IMR-90 (cell line): ENCODE results near the gene SLC44A1. TPM values are rescaled to one million over a fixed set of nuclear protein-coding genes. Genes with fewer than 3 reads are reported as not detected.
A peak's percentile ranks its signal among the peaks of the same experiment; 100 is the strongest.

Source experiments
- ATAC-seq: fragments of 200-7000 bp; cut with Tn5 transposase; 2 replicates; pipeline ENCODE4 v1.9.1; 2020; ENCODE audit warnings: low read depth, mild to moderate bottlenecking, moderate library complexity
- BruUV-seq: library from RNA; stranded (reverse); fragments of 400-500 nt; replicated peaks from 2 replicates; lab custom pipeline; 2021; lab: Mats Ljungman, UMichigan
- CTCF ChIA-PET: fragments of 300-600 bp; formaldehyde crosslinking; extraction: SDS; loops from one replicate; lab custom pipeline; 2021; ENCODE audit warnings: antibody characterized with exemption; lab: Yijun Ruan, JAX
- POLR2A ChIA-PET: fragments of 300-600 bp; sonication (Branson Sonifier 250); formaldehyde crosslinking; loops from one replicate; lab custom pipeline; 2022; ENCODE audit warnings: antibody characterized with exemption; ENCODE audit not compliant: unreplicated experiment; lab: Charles Lee
- DNase-seq: peaks from one replicate; pipeline ENCODE4 v3.0.0; 2013
- H2AFZ ChIP-seq: replicated peaks from 2 replicates; pipeline ENCODE3; 2013; ENCODE audit warnings: low read length, mild to moderate bottlenecking; ENCODE audit not compliant: poor library complexity
- H2AK5ac ChIP-seq: 2 replicates; pipeline ENCODE4 v1.6.1; 2013; ENCODE audit warnings: low read depth, low read length, inconsistent platforms
- H2AK9ac ChIP-seq: replicated peaks from 2 replicates; pipeline ENCODE3; 2013; ENCODE audit warnings: mild to moderate bottlenecking, low read depth, low read length, moderate library complexity; ENCODE audit not compliant: poor library complexity
- H2BK120ac ChIP-seq: 2 replicates; pipeline ENCODE4 v1.6.1; 2013; ENCODE audit warnings: low read depth, low read length, inconsistent platforms
- H2BK15ac ChIP-seq: 3 replicates; pipeline ENCODE4 v1.6.1; 2013; ENCODE audit warnings: low read depth, low read length, inconsistent platforms
- H2BK20ac ChIP-seq: 2 replicates; pipeline ENCODE4 v1.6.1; 2013; ENCODE audit warnings: low read depth, mild to moderate bottlenecking, inconsistent platforms, low read length, moderate library complexity
- H2BK5ac ChIP-seq: 2 replicates; pipeline ENCODE4 v1.6.1; 2013; ENCODE audit warnings: mild to moderate bottlenecking, low read depth, low read length, inconsistent platforms; ENCODE audit not compliant: poor library complexity, severe bottlenecking
- H3K14ac ChIP-seq: replicated peaks from 2 replicates; pipeline ENCODE4 v1.6.1; 2013; ENCODE audit warnings: low read depth, low read length, inconsistent platforms
- H3K18ac ChIP-seq: 2 replicates; pipeline ENCODE4 v1.6.1; 2013; ENCODE audit warnings: low read depth, low read length, control low read depth
- H3K23ac ChIP-seq: 2 replicates; pipeline ENCODE4 v1.6.1; 2013; ENCODE audit warnings: low read depth, low read length, inconsistent platforms
- H3K27ac ChIP-seq: 2 replicates; pipeline ENCODE4 v1.5.1; 2013; ENCODE audit warnings: mild to moderate bottlenecking, control low read depth, low read length; ENCODE audit not compliant: insufficient read depth
- H3K27me3 ChIP-seq: 2 replicates; pipeline ENCODE4 v1.6.1; 2013; ENCODE audit warnings: low read length; ENCODE audit not compliant: control insufficient read depth, insufficient read depth
- H3K36me3 ChIP-seq: 2 replicates; pipeline ENCODE4 v1.6.1; 2013; ENCODE audit warnings: low read length, mixed read lengths; ENCODE audit not compliant: control insufficient read depth, insufficient read depth
- H3K4ac ChIP-seq: 2 replicates; pipeline ENCODE4 v1.6.1; 2013; ENCODE audit warnings: low read depth, low read length, inconsistent platforms
- H3K4me1 ChIP-seq: 2 replicates; pipeline ENCODE4 v1.6.1; 2013; ENCODE audit warnings: low read length, mixed read lengths; ENCODE audit not compliant: control insufficient read depth, insufficient read depth
- H3K4me2 ChIP-seq: 2 replicates; pipeline ENCODE4 v1.6.1; 2013; ENCODE audit warnings: low read depth, mild to moderate bottlenecking, control low read depth, low read length, moderate library complexity
- H3K4me3 ChIP-seq: 2 replicates; pipeline ENCODE4 v1.5.1; 2013; ENCODE audit warnings: low read depth, mild to moderate bottlenecking, control low read depth, low read length, moderate library complexity; ENCODE audit not compliant: insufficient read depth
- H3K56ac ChIP-seq: 2 replicates; pipeline ENCODE4 v1.6.1; 2013; ENCODE audit warnings: low read length, inconsistent platforms; ENCODE audit not compliant: insufficient read depth; ENCODE audit errors: extremely low read depth
- H3K79me1 ChIP-seq, 2 experiments: 2 replicates each; pipeline ENCODE4 v1.6.1; 2013; ENCODE audit warnings: low read length in 2 of 2, inconsistent platforms in 1 of 2, low read depth in 1 of 2
- H3K9ac ChIP-seq: 2 replicates; pipeline ENCODE4 v1.6.1; 2013; ENCODE audit warnings: low read depth, low read length, control low read depth
- H3K9me1 ChIP-seq: 2 replicates; pipeline ENCODE4 v1.6.1; 2013; ENCODE audit warnings: low read length, inconsistent platforms; ENCODE audit not compliant: insufficient read depth
- H3K9me3 ChIP-seq: 2 replicates; pipeline ENCODE4 v1.6.1; 2013; ENCODE audit warnings: low read length; ENCODE audit not compliant: control insufficient read depth, insufficient read depth
- H4K20me1 ChIP-seq: 2 replicates; pipeline ENCODE4 v1.6.1; 2013; ENCODE audit warnings: low read length, inconsistent platforms; ENCODE audit not compliant: insufficient read depth
- H4K5ac ChIP-seq: 2 replicates; pipeline ENCODE4 v1.6.1; 2013; ENCODE audit warnings: mild to moderate bottlenecking, low read depth, low read length, control low read depth
- H4K8ac ChIP-seq, 2 experiments: 2 replicates each; pipeline ENCODE4 v1.6.1; 2013; ENCODE audit warnings: low read depth in 2 of 2, low read length in 2 of 2, control low read depth in 1 of 2, inconsistent platforms in 1 of 2
- H4K91ac ChIP-seq: 2 replicates; pipeline ENCODE4 v1.6.1; 2013; ENCODE audit warnings: low read depth, low read length, inconsistent platforms; ENCODE audit not compliant: insufficient read depth
- BHLHE40 ChIP-seq: fragments of 150-350 bp; IDR thresholded peaks from 2 replicates; pipeline ENCODE4 v1.6.1; 2016; ENCODE audit warnings: mild to moderate bottlenecking, low read depth, low read length
- MAZ ChIP-seq: IDR thresholded peaks from 2 replicates; pipeline ENCODE4 v1.6.1; 2012; ENCODE audit warnings: low read depth, mild to moderate bottlenecking, low read length, improper control_type of control experiment, moderate library complexity, borderline replicate concordance
- MXI1 ChIP-seq: IDR thresholded peaks from 2 replicates; pipeline ENCODE4 v1.6.1; 2012; ENCODE audit warnings: low read depth, mild to moderate bottlenecking, low read length, moderate library complexity, borderline replicate concordance
- NFE2L2 ChIP-seq: fragments of 150-350 bp; IDR thresholded peaks from 2 replicates; pipeline ENCODE4 v1.6.1; 2016; ENCODE audit warnings: low read depth, mild to moderate bottlenecking, low read length
- RAD21 ChIP-seq: IDR thresholded peaks from 2 replicates; pipeline ENCODE4 v1.6.1; 2012; ENCODE audit warnings: low read length, improper control_type of control experiment
- WGBS, 2 experiments: methylation state at CpG; one replicate each; pipeline versions ENCODE4 v1.1.5 to v1.1.7; 2013; ENCODE audit warnings: missing lambda C conversion rate in 2 of 2; ENCODE audit not compliant: insufficient read length in 1 of 2; ENCODE audit errors: extremely low coverage in 2 of 2; 5-methylcytosine and 5-hydroxymethylcytosine counted together
- dilution Hi-C: fragments of 300-500 bp; cut with HindIII; formaldehyde crosslinking; loops from one replicate; pipeline ENCODE4 v1.14.3; 2018; ENCODE audit warnings: low sequenced_read_pairs; ENCODE audit not compliant: unreplicated experiment
- in situ Hi-C: fragments of 300-500 bp; cut with MboI; formaldehyde crosslinking; loops from 3 replicates; pipeline ENCODE4 v1.14.3; 2019; ENCODE audit warnings: low sequenced_read_pairs, inconsistent platforms, mixed read lengths
- intact Hi-C: fragments of 100-400 bp; cut with micrococcal nuclease; formaldehyde crosslinking; loops from 2 replicates; pipeline ENCODE4 v1.10.0; 2022
- polyA plus RNA-seq, 3 experiments: library from polyadenylated mRNA; depleted of rRNA; stranded (reverse); fragments of >200 nt; gene quantifications; 2 replicates each; pipeline ENCODE4 v1.2.3, GENCODE V29; 2012; ENCODE audit warnings: low replicate concordance in 1 of 3
- total RNA-seq: library from RNA; depleted of rRNA; stranded (reverse); fragments of >200 nt; gene quantifications from 2 replicates; pipeline ENCODE4 v1.2.3, GENCODE V29; 2012
- TF ChIP-seq, protein P1 (sequence below): fragments of 150-350 bp; IDR thresholded peaks from 2 replicates; pipeline ENCODE4 v1.6.1; 2016; ENCODE audit warnings: low read depth, mild to moderate bottlenecking, low read length, moderate library complexity, borderline replicate concordance

SLC44A1 gene
- total and polyA plus RNA-seq, 2 of the 4 experiments (the other 2 are of a cell fraction) = 5.2 to 21.7 TPM

DNA sequence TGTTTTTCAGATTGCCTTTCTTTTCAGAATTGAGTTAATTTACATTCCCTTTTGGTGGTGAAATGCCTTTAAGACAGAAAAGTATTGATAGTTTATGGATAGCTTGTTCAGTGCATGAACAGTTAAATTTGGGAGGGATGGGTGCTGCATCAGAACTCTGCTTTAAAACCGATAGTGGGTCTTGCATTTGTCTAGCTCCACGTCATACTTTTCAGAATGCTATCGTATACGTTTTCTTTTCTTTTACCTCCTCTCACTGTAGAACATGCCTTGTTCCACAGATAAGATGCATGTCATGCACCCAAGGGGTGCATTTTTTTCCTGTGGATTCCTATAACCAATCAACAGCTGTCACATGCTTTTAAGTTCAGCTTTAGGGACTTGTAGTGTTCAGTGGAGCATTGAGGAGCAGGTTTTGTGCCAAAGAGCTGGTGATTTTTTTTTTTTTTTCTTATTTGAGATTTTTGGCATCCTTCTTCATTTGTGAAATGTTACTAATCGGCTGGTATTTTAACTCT is 2.3 kb downstream of the SLC44A1 start:
- POLR2A ChIA-PET = no interaction called here
- CTCF ChIA-PET = interaction anchor here (0.6 to 1.0 kb wide), 4 partner anchors 16 to 383 kb away, joined by 3 to 9 read pairs (median 4); no protein-coding TSS in a partner anchor
- H3K4me1 ChIP-seq = no peaks in the 10 kb centered on the region; the same call in 1 of the 2 replicates
- no peak overlapping the region for H2AK5ac ChIP-seq
- no peak overlapping the region for H2BK5ac ChIP-seq
- H3K23ac ChIP-seq = peak overlapping the region; percentile 4; the same call in 1 of the 2 replicates
- ATAC-seq (no peak), DNase-seq (no peak)
- no peak overlapping the region for H3K27ac ChIP-seq
- H4K8ac ChIP-seq = no peak overlapping the region
- BruUV-seq = no TSS peak
- intact Hi-C loops = loop anchor here (10.0 kb wide), 3 partner anchors 192 to 482 kb away; partner anchors contain the start of gene NIPSNAP3B
- H3K56ac ChIP-seq = no peak overlapping the region
- no peaks in the 10 kb centered on the region for H3K27me3 ChIP-seq
- no peak overlapping the region for H3K9ac ChIP-seq
- in situ Hi-C loops = loop anchor here (10.0 kb wide), 1 partner anchor 168 kb away; no protein-coding TSS in a partner anchor
- dilution Hi-C loops = no loop called here
- no CpG with 5 or more reads among the region's 5 CpGs for WGBS, 2 experiments
- H4K20me1 ChIP-seq = no peaks in the 10 kb centered on the region
- H3K4ac ChIP-seq = no peak overlapping the region
- no peak overlapping the region for H2BK15ac ChIP-seq
- H3K36me3 ChIP-seq = no peaks in the 10 kb centered on the region
- H4K91ac ChIP-seq = no peak overlapping the region
- no peaks in the 10 kb centered on the region for H3K9me1 ChIP-seq
- no peak overlapping the region for H2BK120ac ChIP-seq
- peak overlapping the region; percentile 36; the same call in 1 of the 2 replicates for H3K4me2 ChIP-seq
- no peak overlapping the region for H2AK9ac ChIP-seq
- H3K4me3 ChIP-seq = 0 out of 2 replicates have a peak overlapping the region, but pooled peaks have one; percentile 12
- TF ChIP-seq BHLHE40 (no peak), MXI1 (no peak), NFE2L2 (no peak), RAD21 (no peak), MAZ (no peak)
- TF ChIP-seq, protein P1, sequence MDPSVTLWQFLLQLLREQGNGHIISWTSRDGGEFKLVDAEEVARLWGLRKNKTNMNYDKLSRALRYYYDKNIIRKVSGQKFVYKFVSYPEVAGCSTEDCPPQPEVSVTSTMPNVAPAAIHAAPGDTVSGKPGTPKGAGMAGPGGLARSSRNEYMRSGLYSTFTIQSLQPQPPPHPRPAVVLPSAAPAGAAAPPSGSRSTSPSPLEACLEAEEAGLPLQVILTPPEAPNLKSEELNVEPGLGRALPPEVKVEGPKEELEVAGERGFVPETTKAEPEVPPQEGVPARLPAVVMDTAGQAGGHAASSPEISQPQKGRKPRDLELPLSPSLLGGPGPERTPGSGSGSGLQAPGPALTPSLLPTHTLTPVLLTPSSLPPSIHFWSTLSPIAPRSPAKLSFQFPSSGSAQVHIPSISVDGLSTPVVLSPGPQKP = no peak
- no peak overlapping the region; the same call in 1 of the 2 replicates for H2BK20ac ChIP-seq
- no peak overlapping the region for H4K5ac ChIP-seq
- H3K18ac ChIP-seq = no peak overlapping the region
- no peaks in the 10 kb centered on the region for H3K9me3 ChIP-seq
- H3K79me1 ChIP-seq = peaks cover 7 to 17% of the 10 kb centered on the region in 2 experiments
- H3K14ac ChIP-seq = no peak overlapping the region
- H2AFZ ChIP-seq = no peak overlapping the region
